GM20431 (cell line): Measurements from ENCODE around the gene TBPL1.
"Not testable (repeated sequence)": the region's sequence is repeated elsewhere in the genome, so short reads cannot be mapped to it uniquely, and the experiment has no call there.

Experiments
- in situ Hi-C: fragments of 300-500 bp; cut with MseI, MboI; formaldehyde crosslinking; loops from one replicate; pipeline ENCODE4 v1.15.0; 2020; ENCODE audit warnings: low sequenced_read_pairs; ENCODE audit not compliant: unreplicated experiment

TBPL1 gene

DNA sequence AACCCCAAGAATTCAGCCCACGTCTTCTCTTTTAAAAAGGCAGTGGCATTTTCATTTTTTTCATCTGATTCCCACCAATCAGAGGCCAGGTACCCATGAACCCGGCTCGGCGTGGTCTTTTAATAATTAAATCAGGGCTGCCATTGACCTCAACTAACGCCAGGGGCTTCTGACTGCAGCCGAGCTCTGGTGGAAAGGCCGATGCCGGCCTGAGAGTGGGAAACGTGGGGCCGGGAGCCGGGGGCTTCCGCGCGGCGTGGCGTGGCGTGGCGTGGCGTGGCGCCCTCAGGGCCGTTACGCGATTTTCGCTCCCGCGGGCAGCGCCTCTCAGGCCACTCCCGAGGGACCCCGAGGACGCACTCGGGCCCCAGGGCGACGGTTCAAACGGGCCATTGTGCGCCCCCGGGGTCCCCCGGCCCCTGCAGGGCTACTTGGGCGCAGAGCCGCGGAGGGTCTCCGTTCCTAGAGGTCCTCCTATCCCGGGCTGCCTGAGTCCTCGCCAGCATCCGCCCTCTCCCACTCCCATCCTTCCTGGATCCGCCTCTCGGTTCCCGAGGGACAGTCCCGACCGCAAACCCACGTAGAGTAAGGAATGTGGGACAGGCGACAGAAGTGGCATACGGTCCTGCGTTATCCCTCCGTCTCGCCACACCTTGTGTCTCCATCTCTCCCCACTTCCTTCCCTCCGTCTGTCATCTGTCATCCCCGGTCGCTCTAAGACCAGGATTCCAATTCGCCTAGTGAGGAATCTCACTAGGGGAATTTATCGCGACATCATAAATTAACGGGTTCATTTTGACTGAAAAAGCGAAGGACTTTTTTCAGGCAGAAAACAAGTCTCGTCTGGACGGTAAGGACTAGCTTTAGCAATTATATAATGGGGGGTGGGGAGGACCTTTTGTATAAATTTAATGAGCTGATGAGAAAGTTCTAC lies 876 bp upstream of the TBPL1 start:
- in situ Hi-C loops = no loop called here

DNA sequence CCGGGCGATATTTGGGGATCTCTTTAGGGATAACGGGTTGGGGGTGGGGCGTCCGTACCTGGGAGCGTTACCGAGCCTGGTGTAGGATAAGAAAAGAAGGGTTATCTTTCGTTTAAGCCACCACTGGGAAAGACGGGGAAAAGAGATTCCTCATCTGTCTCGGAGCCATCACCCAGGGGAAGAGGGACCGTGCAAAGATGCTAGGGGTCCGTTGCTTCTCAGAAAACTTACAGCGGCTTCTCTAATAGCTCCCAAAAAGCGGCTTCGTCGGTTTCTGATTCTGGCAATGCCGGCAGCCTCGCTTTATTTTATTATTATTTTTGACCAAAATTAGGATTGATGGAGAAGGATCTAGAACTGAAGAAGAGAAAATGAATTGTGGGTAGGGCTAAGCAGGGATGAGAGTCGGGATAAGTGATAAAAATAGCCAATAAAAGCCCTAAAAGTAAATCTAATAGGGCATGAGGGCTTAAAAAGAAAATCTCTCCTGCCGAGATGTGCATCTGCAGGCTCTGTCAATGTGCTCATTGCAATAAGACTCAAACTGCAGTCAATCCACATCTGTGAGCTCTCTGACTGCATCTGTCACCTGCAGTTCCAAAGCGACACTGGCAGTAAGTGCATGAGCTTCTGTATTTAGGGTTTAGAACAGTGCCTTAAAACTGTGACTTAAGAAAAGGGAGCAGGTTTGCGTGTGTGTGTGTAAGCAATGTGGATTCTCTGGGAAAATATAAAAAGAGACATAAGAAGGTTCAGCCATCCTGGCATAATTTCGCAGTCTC lies 801 bp downstream of the TBPL1 start:
- in situ Hi-C loops = no loop called here

DNA sequence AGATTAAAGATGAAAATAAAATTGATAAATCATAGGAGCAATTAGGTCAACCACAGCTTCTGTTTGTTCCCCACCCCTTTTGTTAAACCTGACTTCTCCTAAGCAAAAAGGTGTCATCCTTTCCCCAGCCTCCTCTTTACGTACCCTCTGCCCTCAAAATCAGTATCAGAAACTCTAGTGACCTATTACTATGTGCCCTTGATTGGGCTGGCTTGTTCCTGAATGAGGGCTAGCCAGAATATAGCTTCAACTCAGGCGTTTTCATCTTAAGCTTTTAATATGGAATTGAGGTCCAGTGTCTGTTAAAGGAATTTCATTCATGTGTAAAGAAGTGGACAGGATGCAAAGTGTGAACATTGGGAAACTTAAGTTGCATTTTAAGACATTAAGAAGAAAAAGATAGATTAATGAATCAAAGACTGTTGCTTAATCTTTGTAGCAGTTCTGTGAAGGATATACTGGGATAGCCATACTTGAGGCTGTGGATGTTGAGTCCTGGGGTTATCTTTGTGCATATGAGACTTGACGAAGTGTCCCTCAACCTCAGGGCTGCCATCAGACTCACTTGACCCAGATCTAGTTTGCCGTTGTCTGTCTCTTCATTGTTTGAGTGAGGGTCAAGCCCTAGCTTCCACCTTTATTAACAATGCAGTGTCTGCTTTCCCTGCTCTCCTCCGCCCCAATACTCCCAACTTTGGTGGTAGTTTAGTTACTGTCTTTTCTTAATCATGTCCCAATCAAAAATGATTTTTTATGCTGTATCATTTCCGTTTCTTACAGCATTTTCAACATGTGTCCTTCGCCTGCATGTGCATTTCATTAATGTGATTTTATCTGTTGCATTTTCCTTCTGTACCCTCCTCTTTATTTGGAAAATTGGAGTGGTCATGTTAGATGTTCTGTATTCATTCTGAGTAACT lies 1.9 kb downstream of the TBPL1 start:
- in situ Hi-C loops = no loop called here

DNA sequence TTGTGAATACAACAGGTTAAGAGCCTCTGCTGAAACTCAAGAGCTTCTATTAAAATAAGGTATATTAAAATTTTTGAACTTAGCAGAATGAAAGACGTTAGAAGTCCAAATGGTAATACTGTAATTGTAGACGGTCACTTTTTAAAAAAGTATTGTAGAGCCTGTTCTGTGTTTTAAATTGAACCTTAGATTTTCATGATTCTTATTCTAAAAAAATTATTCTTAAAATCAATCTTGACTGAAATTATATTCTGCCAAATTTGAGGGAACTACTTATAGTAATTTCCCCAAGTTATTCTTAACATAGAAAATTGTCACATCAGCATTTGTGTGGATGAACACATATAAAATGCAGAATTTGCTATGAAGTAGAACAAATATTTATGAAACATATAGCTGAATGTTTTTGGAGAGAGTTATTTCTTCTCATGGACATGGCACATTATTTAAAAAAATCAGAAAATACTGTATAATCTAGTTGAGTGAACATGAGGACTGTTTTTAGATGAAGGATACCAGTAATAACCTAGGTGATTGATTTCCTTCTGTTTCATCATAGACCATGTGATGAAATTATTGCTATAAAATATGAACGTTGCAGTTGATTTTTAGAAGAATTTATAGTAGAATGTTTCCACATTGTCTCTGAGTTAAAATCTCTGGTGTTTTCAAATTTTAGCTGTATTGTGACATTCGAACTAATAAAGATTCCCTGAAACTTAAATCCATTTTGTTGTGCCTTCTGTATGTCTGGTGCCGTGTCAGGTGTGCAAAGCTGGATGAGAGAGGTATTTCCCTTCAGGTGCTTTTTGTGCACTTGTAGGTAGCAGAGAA lies 2.8 kb downstream of the TBPL1 start:
- in situ Hi-C loops = no loop called here

DNA sequence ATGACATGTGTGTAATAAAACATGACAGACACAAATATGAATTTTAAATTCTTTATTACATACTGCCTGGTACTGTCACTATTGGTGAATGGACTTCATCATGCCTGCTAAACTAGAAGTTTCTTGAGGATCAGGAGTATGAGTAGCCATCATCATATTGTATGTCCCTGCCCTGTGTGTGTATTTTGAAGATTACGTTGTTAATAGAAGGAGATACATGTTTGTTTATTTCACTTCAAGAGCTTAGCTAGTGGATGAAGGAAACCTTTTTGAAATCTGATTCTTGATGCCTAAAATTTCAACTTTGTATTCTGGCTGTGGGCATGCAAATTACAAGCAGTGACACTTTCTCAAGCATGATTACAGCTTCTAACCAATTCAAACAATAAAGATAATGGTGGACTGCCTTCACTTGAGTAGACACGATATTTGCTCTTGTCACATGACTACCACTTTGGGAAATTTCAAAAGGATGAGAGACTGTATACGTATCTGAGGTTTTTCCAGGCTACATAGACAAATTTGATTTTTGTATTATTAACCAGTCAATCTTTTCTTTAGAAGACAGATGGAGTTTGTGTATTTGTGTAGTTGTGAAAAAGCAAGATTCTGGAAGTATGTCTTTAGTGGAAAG lies 3.5 kb downstream of the TBPL1 start:
- in situ Hi-C loops = no loop called here

DNA sequence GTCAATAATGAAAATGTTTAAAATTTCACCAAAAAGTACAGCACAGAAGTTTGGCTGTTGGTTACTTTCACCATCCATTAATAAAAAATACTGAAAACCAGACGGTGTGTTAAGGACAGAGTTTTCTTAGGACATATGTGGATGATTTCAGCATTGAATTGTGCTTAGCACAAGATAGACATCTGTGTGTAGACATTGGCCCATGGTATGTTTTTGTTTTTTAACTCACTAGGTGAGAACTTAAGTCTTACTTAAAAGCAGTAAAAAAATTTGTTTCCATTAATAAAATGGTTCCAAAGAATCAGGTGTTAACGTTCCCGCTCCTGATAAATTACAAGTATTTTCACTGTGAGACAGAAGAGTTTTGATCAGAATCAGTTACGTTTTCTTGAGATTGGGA lies 4.2 kb downstream of the TBPL1 start:
- in situ Hi-C loops = no loop called here

DNA sequence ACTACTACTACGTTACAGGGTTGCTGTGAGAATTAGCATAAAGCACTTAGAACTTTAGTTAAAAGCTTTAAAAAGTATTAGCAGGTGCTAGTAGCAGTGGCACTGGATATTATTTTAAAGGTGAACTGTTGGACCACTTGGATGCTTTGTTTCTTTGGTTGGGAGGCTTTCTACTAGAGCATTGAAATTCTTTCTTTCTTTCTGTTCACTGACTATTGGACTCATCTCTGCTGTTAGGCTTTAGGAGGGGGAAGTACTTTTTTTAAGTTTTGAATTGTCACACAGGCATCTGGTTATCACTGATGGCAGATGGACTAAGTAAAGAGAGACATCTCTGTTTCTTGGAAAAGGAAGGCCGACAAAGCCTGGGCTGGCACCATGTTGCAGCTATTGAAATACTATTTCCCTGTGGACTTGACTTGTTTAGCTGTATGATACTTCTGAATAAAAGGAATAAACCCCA lies 4.8 kb downstream of the TBPL1 start:
- in situ Hi-C loops = no loop called here

DNA sequence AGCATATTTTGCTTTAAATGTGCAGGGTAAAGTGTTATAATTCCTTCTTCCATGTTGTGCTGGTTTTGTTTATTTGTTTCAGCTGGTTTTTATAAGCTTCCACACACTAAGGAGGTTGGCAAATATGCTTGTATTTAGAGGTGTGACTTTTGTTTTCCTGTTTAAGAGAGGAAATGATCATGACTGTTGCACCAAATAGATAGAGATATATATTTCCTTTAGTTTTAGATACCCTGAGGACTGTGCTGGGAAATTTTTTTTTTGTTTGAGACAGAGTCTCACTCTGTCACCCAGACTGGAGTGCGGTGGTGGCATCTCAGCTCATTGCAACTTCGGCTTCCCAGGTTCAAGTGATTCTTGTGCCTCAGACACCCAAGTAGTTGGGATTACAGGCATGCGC lies 5.8 kb downstream of the TBPL1 start:
- in situ Hi-C loops = no loop called here

DNA sequence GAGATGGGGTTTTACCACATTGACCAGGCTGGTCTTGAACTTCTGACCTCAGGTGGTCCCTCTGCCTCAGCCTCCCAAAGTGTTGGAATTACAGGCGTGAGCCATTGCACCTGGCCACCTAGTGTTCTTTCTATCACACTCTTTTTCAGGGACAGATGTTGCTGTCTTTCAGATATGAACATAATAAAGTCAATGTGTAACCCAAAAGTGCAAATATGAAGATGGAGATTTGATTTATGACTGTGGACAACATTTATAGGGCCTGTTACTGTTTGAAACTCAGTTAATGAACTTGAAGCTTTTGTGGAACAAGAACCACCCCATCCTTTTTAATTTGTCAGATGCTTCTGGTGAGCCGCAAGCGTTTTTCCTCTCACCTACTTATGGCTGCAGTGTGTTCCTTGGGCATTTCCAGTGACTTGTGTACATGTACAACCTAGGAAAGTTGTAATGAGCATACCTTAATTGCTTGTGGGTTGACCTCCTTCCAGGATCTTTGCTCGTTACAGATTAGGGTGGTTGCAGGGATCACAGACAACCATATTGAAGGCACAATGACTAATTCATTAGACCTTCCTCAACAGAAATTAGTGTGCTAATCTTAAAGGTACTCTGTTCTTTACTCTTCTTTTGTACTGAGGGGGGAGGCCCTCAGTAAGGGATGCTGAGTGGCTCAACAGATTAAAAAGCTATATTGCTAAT lies 6.8 kb downstream of the TBPL1 start:
- in situ Hi-C loops = no loop called here

DNA sequence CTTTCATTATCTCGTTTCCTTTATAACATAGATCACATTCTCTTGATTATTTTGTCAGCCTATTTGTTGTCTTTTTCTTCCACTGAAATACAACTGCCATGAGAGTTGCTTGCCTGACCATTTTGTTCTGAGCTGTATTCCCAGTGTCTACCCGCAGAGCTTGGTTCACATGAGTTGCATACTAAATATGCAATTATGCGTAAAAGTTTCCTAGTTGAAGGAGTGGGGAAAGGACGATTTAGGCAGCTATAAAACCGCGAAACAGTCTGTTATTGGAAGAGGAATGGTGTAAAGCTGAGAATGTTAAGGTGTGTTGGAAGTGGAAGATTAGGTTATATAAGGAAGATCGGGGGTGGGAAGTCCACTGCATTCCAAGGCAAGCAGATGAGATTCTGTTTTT lies 8.8 kb downstream of the TBPL1 start:
- in situ Hi-C loops = no loop called here

DNA sequence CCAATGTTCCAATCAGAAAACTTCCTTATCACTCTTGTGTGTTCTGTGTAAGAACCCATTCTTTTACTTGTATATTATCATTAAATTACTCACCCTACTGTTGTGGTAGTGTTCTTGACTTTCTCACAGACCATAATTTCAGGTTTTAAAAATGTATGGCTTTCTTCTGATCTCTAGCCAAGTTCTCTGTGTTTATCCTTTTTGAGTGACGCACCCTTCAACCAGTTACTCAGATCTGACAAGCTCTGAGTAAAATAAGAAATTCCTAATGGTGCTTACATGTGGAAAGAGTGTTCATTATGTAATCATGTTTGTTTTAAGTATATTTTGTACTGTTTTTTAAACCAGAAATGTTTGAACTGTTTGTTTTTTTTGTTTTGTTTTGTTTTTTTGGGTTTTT lies 11.0 kb downstream of the TBPL1 start:
- in situ Hi-C loops = no loop called here

DNA sequence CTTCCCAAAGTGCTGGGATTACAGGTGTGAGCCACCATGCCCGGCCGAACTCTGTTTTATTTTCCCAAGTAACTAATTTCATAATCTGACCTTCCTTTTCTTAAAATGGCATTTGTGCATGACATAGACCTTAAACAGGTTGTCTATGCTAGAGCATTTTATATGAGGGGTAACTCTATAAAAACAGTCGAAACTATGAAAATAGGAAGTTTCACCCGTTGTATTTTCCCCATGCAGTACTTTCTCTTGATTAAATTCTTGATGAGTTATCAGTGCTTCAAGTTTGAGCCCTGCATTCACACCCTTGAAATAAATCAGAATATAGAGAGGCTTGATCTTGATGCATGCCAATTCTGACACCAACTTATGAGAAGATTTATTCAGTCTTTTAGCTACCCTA lies 11.7 kb downstream of the TBPL1 start:
- in situ Hi-C loops = no loop called here

DNA sequence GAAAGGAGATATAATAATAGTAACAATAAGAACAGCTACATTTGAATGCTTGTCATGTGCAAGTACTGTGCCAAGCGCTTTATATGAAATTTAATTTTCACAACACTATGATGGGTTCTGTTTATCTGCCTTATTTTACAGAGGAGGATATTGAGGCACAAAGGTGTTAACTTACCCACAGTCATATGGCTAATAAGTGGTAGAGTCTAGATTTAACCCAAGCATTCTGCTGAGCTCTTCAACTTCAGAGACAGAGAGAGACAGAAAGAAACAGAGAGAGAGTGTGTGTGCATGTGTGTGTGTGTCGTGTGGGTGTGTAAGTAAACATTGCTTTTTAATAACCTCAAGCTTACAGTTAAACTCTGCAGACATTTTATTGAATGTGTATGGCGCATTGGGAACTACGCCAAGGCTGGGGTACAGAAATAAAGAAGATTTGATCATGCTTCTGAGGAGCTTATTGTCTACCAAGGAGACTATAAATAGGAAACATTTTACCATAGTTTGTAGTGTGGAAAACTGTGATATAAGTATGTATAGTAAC lies 12.9 kb downstream of the TBPL1 start:
- in situ Hi-C loops = no loop called here

DNA sequence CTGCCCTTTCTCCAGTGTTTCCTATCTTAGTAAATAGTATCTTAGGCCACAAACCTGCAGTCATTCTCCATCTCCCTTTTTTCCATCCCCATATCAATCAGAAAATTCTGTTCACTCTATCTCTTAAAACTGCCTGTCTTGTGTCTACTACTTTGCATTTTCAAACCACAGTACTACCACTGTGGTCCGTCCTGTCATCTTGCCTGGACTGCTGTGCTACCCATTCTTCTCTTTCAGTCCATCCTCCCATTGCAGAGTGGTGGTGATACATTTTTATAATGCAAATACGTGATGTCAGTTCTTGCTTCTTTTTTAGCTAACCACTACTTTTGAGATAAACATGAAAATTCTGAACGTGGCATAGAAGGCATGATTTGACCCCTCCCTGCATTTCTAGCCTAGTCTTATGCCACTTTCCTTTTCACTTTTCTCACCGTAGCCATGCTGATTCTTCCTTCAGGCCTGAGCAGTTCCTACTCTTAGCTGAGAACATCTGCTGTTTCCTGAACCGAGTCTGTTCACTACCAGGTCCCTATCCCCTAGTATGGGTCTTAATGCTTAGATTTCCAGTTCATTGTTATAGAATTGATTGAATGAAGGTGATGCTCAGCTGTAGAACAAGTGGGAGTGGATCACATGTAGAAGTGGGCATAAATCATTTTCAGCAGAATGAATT lies 13.8 kb downstream of the TBPL1 start:
- in situ Hi-C loops = no loop called here

DNA sequence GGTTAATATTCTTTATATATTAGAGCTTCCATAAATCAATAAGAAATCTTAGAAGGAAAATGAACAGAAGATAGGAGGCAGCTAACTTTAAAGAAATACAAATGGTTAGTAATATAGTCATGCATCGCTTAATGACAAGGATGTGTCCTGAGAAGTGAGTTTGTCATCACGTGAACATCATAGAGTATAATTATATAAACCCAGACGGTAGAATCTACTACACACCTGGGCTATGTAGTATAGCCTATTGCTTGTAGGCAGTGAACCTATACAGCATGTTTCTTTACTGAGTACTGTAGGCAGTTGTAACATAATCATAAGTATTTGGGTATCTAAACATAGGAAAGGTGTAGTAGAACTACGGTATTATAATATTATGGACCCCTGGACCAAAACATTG lies 14.3 kb downstream of the TBPL1 start:
- in situ Hi-C loops = no loop called here

DNA sequence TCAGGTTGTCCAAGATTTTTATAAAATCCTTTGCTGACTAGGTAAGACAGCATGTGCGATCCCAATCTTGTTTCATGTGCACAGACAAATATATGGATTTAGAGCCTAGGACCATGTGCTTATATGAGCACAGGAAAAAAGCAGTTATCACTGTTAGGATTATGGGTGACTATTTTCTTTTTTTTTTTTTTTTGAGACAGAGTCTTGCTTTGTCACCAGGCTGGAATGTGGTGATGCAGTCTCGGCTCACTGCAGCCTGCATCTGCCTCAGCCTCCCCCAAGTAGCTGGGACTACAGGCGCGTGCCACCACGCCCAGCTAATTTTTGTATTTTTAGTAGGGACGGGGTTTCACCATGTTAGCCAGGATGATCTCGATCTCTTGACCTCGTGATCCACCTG lies 14.8 kb downstream of the TBPL1 start:
- in situ Hi-C loops = not testable (repeated sequence)

DNA sequence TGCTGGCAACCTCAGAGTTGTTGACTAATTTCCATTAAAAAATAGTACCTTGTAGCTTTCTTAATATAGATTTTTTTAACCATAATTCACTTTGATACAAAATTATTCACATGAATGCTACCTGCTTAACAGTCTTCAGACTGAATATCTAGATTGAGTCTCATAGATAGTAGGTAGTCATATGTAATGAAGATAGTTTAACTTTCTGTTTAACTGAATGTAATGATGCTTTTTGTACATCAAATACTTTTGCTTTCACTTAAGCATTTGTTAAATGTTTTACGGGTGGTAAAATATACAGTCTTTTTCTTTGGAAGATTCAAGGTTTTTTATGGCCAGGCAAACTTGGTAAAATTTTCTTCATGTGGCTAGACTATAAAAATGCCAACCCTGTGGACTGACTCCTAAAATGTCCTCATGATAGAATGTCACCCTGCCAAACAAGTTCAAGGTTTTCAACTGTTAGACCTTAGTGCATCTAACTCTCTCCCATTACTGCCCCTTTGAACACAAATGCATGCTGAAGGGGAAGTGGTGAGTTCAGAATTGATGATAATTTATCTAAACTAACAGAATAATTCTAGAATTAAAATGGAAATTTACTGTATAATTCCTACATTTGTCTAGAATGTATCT lies 16.4 kb downstream of the TBPL1 start:
- in situ Hi-C loops = no loop called here
